GM23338 (cell line): ENCODE results near the gene PKHD1.
A peak's percentile ranks its signal among the peaks of the same experiment; 100 is the strongest.

ENCODE experiments used
- CREB1 ChIP-seq: fragments of 250-450 bp; sonication (Bioruptor Pico); IDR thresholded peaks from 2 replicates; pipeline ENCODE4 v1.5.0; 2020; ENCODE audit warnings: low read depth, mild to moderate bottlenecking, moderate library complexity
- EZH2 ChIP-seq: fragments of 200-600 bp; sonication (generic); IDR thresholded peaks from one replicate; pipeline ENCODE4 v1.8.0; 2017; ENCODE audit warnings: antibody characterized with exemption, mild to moderate bottlenecking, low read depth; ENCODE audit not compliant: unreplicated experiment
- EZH2phosphoT487 ChIP-seq: fragments of 200-600 bp; sonication (generic); IDR thresholded peaks from one replicate; pipeline ENCODE4 v1.8.1; 2018; ENCODE audit warnings: antibody characterized with exemption; ENCODE audit not compliant: unreplicated experiment
- JUNB ChIP-seq: IDR thresholded peaks from one replicate; pipeline ENCODE4 v1.6.1; 2016; ENCODE audit warnings: antibody characterized with exemption; ENCODE audit not compliant: unreplicated experiment
- NANOG ChIP-seq: IDR thresholded peaks from 2 replicates; pipeline ENCODE4 v1.6.1; 2016; ENCODE audit warnings: antibody characterized with exemption, borderline replicate concordance
- POLR2AphosphoS5 ChIP-seq: IDR thresholded peaks from 2 replicates; pipeline ENCODE4 v1.6.1; 2016; ENCODE audit warnings: antibody characterized with exemption, low read depth
- REST ChIP-seq: IDR thresholded peaks from one replicate; pipeline ENCODE4 v1.6.1; 2018; ENCODE audit warnings: antibody characterized with exemption; ENCODE audit not compliant: unreplicated experiment
- STAT1 ChIP-seq: IDR thresholded peaks from one replicate; pipeline ENCODE4 v1.6.1; 2016; ENCODE audit warnings: antibody characterized with exemption; ENCODE audit not compliant: unreplicated experiment
- ZNF114 ChIP-seq: fragments of 250-450 bp; sonication (Bioruptor Pico); IDR thresholded peaks from 2 replicates; pipeline ENCODE4 v1.5.0; 2020; ENCODE audit warnings: mild to moderate bottlenecking, moderate library complexity
- ZNF331 ChIP-seq: fragments of 250-450 bp; sonication (Bioruptor Pico); IDR thresholded peaks from 2 replicates; pipeline ENCODE4 v1.5.0; 2020; ENCODE audit warnings: low read depth, mild to moderate bottlenecking, moderate library complexity
- TF ChIP-seq, protein P1 (sequence below), 2 experiments: fragments of 200-600 bp in 1 of 2; sonication (generic) in 1 of 2; conservative IDR thresholded peaks; 2 replicates each; pipeline versions ENCODE4 v1.5.1 to v1.6.1; 2016 to 2017; ENCODE audit warnings: antibody characterized with exemption in 2 of 2, low read depth in 2 of 2, mild to moderate bottlenecking in 2 of 2, moderate library complexity in 1 of 2
- TF ChIP-seq, protein P2 (sequence below): IDR thresholded peaks from 2 replicates; pipeline ENCODE4 v1.6.1; 2016; ENCODE audit warnings: antibody characterized with exemption
- TF ChIP-seq, protein P3 (sequence below): fragments of 250-450 bp; sonication (Bioruptor Pico); IDR thresholded peaks from 2 replicates; pipeline ENCODE4 v1.5.0; 2020; ENCODE audit warnings: mild to moderate bottlenecking, moderate library complexity

DNA sequence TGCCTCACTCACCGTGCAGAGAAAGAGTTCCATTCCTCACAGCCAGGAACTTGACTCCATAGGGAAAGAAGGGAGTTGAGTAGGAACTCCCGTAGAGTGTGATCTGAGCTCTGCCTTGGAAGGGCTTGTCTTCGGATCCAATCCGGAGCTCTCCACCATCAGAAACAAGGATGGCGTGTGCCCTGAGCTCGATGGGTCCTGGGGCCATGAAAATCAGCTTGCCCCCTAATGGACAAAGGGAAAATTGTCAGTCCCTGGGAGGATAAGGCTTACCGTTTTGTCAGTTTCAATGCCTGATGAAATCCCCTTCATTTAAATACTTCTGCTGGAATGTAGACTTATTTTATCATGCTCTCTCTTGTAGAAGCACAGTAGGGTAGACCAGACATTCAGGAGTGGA, 153.3 kb downstream of the PKHD1 start:
- TF ChIP-seq POLR2AphosphoS5 (no peak), EZH2phosphoT487 (no peak), REST (no peak), EZH2 (no peak), ZNF331 (CRISPR knock-in tag) (no peak), CREB1 (CRISPR knock-in tag) (0 out of 2 replicates have a peak, but pooled peaks have one; percentile 25), ZNF114 (peak; percentile 83; the same call in 1 of the 2 replicates), STAT1 (no peak), JUNB (no peak), NANOG (no peak)
- TF ChIP-seq, protein P1, sequence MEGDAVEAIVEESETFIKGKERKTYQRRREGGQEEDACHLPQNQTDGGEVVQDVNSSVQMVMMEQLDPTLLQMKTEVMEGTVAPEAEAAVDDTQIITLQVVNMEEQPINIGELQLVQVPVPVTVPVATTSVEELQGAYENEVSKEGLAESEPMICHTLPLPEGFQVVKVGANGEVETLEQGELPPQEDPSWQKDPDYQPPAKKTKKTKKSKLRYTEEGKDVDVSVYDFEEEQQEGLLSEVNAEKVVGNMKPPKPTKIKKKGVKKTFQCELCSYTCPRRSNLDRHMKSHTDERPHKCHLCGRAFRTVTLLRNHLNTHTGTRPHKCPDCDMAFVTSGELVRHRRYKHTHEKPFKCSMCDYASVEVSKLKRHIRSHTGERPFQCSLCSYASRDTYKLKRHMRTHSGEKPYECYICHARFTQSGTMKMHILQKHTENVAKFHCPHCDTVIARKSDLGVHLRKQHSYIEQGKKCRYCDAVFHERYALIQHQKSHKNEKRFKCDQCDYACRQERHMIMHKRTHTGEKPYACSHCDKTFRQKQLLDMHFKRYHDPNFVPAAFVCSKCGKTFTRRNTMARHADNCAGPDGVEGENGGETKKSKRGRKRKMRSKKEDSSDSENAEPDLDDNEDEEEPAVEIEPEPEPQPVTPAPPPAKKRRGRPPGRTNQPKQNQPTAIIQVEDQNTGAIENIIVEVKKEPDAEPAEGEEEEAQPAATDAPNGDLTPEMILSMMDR (conservative IDR thresholded peaks at IDR 0.05; ENCODE audit: low read depth in 2 of 2), result peak; percentile 65
- TF ChIP-seq, protein P2, sequence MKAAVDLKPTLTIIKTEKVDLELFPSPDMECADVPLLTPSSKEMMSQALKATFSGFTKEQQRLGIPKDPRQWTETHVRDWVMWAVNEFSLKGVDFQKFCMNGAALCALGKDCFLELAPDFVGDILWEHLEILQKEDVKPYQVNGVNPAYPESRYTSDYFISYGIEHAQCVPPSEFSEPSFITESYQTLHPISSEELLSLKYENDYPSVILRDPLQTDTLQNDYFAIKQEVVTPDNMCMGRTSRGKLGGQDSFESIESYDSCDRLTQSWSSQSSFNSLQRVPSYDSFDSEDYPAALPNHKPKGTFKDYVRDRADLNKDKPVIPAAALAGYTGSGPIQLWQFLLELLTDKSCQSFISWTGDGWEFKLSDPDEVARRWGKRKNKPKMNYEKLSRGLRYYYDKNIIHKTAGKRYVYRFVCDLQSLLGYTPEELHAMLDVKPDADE, result no peak
- TF ChIP-seq, protein P3, sequence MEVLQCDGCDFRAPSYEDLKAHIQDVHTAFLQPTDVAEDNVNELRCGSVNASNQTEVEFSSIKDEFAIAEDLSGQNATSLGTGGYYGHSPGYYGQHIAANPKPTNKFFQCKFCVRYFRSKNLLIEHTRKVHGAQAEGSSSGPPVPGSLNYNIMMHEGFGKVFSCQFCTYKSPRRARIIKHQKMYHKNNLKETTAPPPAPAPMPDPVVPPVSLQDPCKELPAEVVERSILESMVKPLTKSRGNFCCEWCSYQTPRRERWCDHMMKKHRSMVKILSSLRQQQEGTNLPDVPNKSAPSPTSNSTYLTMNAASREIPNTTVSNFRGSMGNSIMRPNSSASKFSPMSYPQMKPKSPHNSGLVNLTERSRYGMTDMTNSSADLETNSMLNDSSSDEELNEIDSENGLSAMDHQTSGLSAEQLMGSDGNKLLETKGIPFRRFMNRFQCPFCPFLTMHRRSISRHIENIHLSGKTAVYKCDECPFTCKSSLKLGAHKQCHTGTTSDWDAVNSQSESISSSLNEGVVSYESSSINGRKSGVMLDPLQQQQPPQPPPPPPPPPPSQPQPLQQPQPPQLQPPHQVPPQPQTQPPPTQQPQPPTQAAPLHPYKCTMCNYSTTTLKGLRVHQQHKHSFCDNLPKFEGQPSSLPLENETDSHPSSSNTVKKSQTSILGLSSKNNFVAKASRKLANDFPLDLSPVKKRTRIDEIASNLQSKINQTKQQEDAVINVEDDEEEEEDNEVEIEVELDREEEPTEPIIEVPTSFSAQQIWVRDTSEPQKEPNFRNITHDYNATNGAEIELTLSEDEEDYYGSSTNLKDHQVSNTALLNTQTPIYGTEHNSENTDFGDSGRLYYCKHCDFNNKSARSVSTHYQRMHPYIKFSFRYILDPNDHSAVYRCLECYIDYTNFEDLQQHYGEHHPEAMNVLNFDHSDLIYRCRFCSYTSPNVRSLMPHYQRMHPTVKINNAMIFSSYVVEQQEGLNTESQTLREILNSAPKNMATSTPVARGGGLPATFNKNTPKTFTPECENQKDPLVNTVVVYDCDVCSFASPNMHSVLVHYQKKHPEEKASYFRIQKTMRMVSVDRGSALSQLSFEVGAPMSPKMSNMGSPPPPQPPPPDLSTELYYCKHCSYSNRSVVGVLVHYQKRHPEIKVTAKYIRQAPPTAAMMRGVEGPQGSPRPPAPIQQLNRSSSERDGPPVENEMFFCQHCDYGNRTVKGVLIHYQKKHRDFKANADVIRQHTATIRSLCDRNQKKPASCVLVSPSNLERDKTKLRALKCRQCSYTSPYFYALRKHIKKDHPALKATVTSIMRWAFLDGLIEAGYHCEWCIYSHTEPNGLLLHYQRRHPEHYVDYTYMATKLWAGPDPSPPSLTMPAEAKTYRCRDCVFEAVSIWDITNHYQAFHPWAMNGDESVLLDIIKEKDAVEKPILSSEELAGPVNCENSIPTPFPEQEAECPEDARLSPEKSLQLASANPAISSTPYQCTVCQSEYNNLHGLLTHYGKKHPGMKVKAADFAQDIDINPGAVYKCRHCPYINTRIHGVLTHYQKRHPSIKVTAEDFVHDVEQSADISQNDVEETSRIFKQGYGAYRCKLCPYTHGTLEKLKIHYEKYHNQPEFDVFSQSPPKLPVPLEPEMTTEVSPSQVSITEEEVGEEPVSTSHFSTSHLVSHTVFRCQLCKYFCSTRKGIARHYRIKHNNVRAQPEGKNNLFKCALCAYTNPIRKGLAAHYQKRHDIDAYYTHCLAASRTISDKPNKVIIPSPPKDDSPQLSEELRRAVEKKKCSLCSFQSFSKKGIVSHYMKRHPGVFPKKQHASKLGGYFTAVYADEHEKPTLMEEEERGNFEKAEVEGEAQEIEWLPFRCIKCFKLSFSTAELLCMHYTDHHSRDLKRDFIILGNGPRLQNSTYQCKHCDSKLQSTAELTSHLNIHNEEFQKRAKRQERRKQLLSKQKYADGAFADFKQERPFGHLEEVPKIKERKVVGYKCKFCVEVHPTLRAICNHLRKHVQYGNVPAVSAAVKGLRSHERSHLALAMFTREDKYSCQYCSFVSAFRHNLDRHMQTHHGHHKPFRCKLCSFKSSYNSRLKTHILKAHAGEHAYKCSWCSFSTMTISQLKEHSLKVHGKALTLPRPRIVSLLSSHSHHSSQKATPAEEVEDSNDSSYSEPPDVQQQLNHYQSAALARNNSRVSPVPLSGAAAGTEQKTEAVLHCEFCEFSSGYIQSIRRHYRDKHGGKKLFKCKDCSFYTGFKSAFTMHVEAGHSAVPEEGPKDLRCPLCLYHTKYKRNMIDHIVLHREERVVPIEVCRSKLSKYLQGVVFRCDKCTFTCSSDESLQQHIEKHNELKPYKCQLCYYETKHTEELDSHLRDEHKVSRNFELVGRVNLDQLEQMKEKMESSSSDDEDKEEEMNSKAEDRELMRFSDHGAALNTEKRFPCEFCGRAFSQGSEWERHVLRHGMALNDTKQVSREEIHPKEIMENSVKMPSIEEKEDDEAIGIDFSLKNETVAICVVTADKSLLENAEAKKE (CRISPR knock-in tag), result peak; percentile 78
